HL-60/S4 treated with retinoic acid at 250 ng/mL for 4 days and 3 days (cell line): ENCODE measurements around the gene CUL3.
"Not testable (repeated sequence)": the region's sequence is repeated elsewhere in the genome, so short reads cannot be mapped to it uniquely, and the experiment has no call there.

ENCODE experiments used
- in situ Hi-C: fragments of 300-500 bp; cut with MboI; formaldehyde crosslinking; loops from 2 replicates; pipeline ENCODE4 v1.7.0; 2022; ENCODE audit warnings: low sequenced_read_pairs

CUL3 gene

GRCh38 chr2:224545884-224546644 is 39.1 kb downstream of the CUL3 start:
- in situ Hi-C loops: no loop called here

GRCh38 chr2:224543939-224544338 is 41.2 kb downstream of the CUL3 start:
- in situ Hi-C loops: no loop called here

GRCh38 chr2:224538561-224539138 is 46.5 kb downstream of the CUL3 start:
- in situ Hi-C loops: no loop called here

- in situ Hi-C loops: no loop called here
Observed at GRCh38 chr2:224532931-224533330, 52.2 kb downstream of the CUL3 start.

- in situ Hi-C loops: no loop called here
Observed at GRCh38 chr2:224532441-224532840, 52.7 kb downstream of the CUL3 start.

GRCh38 chr2:224528171-224528570 is 57.0 kb downstream of the CUL3 start:
- in situ Hi-C loops: no loop called here

- in situ Hi-C loops: no loop called here
Observed at GRCh38 chr2:224525774-224526173, 59.4 kb downstream of the CUL3 start.

- in situ Hi-C loops: no loop called here
Observed at GRCh38 chr2:224524657-224525056, 60.5 kb downstream of the CUL3 start.

- in situ Hi-C loops: no loop called here
Observed at GRCh38 chr2:224523626-224524577, 61.3 kb downstream of the CUL3 start.

GRCh38 chr2:224522483-224522882 is 62.7 kb downstream of the CUL3 start:
- in situ Hi-C loops: not testable (repeated sequence)

GRCh38 chr2:224520064-224520463 is 65.1 kb downstream of the CUL3 start:
- in situ Hi-C loops: no loop called here

GRCh38 chr2:224518806-224519580 is 66.2 kb downstream of the CUL3 start:
- in situ Hi-C loops: no loop called here

- in situ Hi-C loops: no loop called here
Observed at GRCh38 chr2:224517963-224518362, 67.2 kb downstream of the CUL3 start.

GRCh38 chr2:224516393-224516792 is 68.8 kb downstream of the CUL3 start:
- in situ Hi-C loops: not testable (repeated sequence)

GRCh38 chr2:224513991-224514390 is 71.2 kb downstream of the CUL3 start:
- in situ Hi-C loops: no loop called here

- in situ Hi-C loops: no loop called here
Observed at GRCh38 chr2:224507789-224508188, 77.4 kb downstream of the CUL3 start.

- in situ Hi-C loops: no loop called here
Observed at GRCh38 chr2:224506494-224506893, 78.7 kb downstream of the CUL3 start.

GRCh38 chr2:224498991-224499390 is 86.2 kb downstream of the CUL3 start:
- in situ Hi-C loops: no loop called here

GRCh38 chr2:224492531-224492930 is 92.6 kb downstream of the CUL3 start:
- in situ Hi-C loops: no loop called here

- in situ Hi-C loops: not testable (repeated sequence)
Observed at GRCh38 chr2:224487940-224488339, 97.2 kb downstream of the CUL3 start.
